ENCODE measurements around the gene DOCK8.

DOCK8 gene

DNA sequence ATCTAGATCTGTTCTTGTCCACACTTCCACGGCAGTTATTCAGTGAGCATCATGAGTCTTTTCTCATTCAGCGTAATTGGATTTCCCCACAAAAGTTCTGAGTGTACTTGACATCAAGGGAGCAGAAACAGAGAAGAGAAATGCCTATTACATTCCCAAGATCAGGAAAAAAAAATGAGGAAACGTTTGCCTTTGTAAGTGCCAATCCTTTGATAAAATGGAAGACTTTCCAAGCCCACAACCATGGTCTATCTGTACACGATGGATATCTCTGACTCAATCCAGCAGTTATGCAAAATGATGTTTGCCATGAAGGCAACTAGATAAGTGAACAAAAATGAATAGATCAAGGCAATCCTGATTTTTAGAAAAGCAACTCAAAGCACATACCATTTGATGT, 235.9 kb downstream of the DOCK8 start:
- no peaks in the 10 kb centered on the region for H3K9me3 Mint-ChIP-seq
- peaks cover 94% of the 10 kb centered on the region for H3K36me3 Mint-ChIP-seq (ENCODE audit: low read depth)
- intact Hi-C loops (cut with micrococcal nuclease), result no loop called here
- H3K27ac Mint-ChIP-seq, result no peak overlapping the region
- H3K27me3 Mint-ChIP-seq, result no peaks in the 10 kb centered on the region
- no peak overlapping the region for H3K4me3 Mint-ChIP-seq
- peaks cover 21% of the 10 kb centered on the region for H3K4me1 Mint-ChIP-seq (ENCODE audit: low read depth)

DNA sequence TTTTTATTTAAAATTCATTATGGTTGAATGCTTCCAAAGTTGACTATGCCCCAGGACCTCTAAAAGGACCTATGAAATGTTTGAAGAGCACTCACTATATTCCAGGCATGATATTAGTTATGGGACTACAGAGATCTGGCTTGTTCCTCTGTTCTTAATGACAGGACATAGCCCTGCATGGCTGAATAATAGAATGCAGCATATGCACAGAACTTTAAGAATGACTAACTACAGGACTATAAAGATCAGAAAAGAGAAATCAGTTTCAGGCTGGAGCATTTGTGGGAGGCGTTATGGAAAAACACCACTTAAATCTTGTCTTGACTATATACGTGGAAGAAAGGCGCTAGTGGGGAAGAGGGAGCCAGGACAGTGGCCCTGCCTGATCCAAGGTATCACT, 239.2 kb downstream of the DOCK8 start:
- intact Hi-C loops (cut with micrococcal nuclease), result no loop called here
- Mint-ChIP-seq H3K36me3 (ENCODE audit: low read depth) (peaks cover 98% of the 10 kb centered on the region), H3K9me3 (no peaks in the 10 kb centered on the region), H3K27me3 (no peaks in the 10 kb centered on the region), H3K4me3 (no peak overlapping the region), H3K4me1 (ENCODE audit: low read depth) (peaks cover 5% of the 10 kb centered on the region), H3K27ac (no peak overlapping the region)

DNA sequence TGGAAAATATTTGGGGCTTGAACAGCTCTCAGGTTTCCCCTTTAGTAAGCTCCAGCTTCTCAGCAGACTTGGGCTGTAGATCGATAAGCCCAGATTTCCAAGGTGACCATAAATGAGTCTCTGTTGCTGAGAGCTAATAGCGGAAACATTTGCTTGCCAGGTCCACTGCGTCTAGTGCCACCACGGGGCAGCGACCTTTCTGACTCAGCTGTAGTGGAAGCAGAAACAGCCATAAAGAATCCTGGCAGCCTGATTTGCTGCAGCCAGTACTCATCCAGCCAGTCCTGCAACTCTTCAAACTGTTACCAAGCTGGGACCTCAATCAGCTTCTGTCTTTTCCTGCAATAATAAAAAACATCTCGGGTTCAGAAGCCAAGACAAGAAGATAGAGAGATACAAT, 241.7 kb downstream of the DOCK8 start:
- Mint-ChIP-seq H3K27ac (no peak overlapping the region), H3K9me3 (no peaks in the 10 kb centered on the region), H3K27me3 (no peaks in the 10 kb centered on the region), H3K4me1 (ENCODE audit: low read depth) (peaks cover 5% of the 10 kb centered on the region), H3K36me3 (ENCODE audit: low read depth) (peaks cover 79% of the 10 kb centered on the region), H3K4me3 (no peak overlapping the region)
- intact Hi-C loops (cut with micrococcal nuclease), result no loop called here

DNA sequence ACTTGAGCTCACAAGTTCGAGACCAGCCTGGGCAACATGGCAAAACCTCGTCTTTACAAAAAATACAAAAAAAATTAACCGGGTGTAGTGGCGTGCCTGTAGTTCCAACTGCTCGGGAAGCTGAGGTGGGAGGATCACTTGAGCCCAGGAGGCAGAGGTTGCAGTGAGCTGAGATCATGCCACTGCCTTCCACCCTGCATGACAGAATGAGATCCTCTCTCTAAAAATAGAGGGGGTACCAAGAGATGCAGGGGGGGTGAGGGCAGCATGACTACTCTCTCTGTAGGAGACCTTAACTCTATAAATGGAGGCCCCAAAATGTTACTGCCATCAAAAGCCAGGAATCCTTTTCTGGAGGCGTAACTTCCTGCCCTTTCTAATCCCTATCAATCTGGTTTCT, 243.9 kb downstream of the DOCK8 start:
- intact Hi-C loops (cut with micrococcal nuclease), result no loop called here
- no peak overlapping the region for H3K4me3 Mint-ChIP-seq
- H3K36me3 Mint-ChIP-seq (ENCODE audit: low read depth), result peaks cover 81% of the 10 kb centered on the region
- H3K27me3 Mint-ChIP-seq, result no peaks in the 10 kb centered on the region
- H3K4me1 Mint-ChIP-seq (ENCODE audit: low read depth), result no peaks in the 10 kb centered on the region
- no peaks in the 10 kb centered on the region for H3K9me3 Mint-ChIP-seq
- no peak overlapping the region for H3K27ac Mint-ChIP-seq

DNA sequence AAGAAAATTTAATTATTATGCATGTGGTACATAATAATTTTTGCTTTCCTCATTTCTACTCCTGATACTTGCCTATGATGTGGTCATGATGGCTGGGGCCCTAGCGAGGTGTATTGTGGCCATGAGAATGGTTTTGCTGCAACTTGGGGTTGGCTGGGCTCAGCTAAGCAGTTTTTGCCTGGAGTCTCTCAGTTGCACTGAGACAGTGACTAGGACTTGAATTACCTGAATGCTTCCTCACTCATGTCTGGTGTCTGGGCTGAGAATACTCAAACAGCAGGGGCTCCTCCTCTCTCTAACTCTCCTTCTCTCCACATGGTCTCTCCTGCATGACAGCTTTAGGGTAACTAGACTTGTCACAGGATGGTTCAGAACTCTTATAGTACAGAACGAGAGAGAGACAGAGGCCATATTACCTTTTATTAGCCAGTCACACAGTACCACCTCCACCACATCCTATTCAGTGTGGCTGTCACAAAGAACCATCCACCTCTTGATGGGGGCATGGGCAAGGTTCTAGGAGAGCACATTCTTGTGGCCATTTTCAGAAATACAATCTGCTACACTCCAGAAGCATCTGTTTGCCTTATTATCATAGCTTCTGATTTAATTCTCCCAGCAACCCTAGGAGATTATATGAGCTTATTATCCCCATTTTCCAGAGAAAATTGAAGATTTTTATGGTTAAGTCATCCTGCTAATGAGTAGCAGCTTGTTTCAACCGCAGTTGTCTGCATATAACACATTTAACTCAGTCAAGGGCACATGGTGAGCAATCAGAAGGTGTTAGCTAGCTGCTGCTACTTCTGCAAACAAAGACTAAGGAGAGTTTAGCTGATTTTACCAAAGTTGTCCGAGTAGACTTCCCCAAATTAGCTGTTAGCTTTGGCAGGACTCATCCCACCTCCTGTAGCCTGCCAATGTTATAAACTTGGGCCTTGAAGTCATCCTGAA, 245.1 kb downstream of the DOCK8 start:
- Mint-ChIP-seq H3K27ac (no peak overlapping the region), H3K4me1 (ENCODE audit: low read depth) (no peaks in the 10 kb centered on the region), H3K36me3 (ENCODE audit: low read depth) (peaks cover 81% of the 10 kb centered on the region), H3K9me3 (no peaks in the 10 kb centered on the region), H3K4me3 (no peak overlapping the region), H3K27me3 (no peaks in the 10 kb centered on the region)
- intact Hi-C loops (cut with micrococcal nuclease), result no loop called here

DNA sequence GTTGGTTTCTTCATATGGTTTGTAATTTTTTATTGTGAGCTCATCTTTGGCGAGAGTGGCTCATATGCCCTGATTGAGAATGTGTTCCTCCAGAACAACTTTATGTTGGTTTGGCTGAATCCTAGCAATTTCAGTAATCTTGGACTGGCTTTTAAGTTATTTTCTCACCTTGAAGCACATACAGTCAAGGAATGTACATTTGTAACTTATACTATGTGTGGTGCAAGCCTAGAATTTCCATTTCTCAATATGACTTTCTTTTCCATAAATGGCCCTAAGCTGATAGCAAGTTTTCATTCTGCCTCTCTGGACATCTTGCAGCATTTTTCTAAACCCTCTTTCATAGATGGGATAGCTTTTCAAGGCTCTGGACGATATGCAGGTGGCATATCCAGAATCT, 247.5 kb downstream of the DOCK8 start:
- H3K4me3 Mint-ChIP-seq, result no peak overlapping the region

DNA sequence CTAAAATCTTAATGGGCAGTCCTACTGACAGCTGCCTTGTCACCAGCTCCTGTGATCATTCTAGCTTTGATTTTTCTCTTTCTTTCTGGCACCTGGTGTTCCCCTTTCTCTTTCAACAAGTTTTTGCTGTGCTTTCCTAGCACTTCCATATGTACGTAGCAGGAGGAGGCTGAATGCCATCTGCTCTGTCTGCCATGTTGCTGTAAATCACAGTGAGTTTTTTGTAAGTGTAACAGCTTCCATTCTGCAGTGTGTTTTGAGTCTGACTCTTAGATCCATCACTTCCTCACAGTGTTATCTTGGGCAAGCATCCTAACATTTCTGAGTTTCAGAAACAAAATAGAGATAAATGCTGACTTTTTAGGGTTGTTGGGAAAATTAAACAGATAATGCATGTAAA, 247.9 kb downstream of the DOCK8 start:
- H3K4me3 Mint-ChIP-seq, result no peak overlapping the region
- no peaks in the 10 kb centered on the region for H3K27me3 Mint-ChIP-seq
- H3K4me1 Mint-ChIP-seq (ENCODE audit: low read depth), result no peaks in the 10 kb centered on the region
- H3K36me3 Mint-ChIP-seq (ENCODE audit: low read depth), result peaks cover 67% of the 10 kb centered on the region
- H3K9me3 Mint-ChIP-seq, result no peaks in the 10 kb centered on the region
- intact Hi-C loops (cut with micrococcal nuclease), result no loop called here
- H3K27ac Mint-ChIP-seq, result peak overlapping the region; percentile 0

More for the DNA sequence above, 247.5 kb downstream of the DOCK8 start:
- H3K9me3 Mint-ChIP-seq, result no peaks in the 10 kb centered on the region
- H3K36me3 Mint-ChIP-seq (ENCODE audit: low read depth), result peaks cover 72% of the 10 kb centered on the region
- intact Hi-C loops (cut with micrococcal nuclease), result no loop called here
- H3K27ac Mint-ChIP-seq, result peak overlapping the region; percentile 0
- H3K4me1 Mint-ChIP-seq (ENCODE audit: low read depth), result no peaks in the 10 kb centered on the region
- no peaks in the 10 kb centered on the region for H3K27me3 Mint-ChIP-seq

DNA sequence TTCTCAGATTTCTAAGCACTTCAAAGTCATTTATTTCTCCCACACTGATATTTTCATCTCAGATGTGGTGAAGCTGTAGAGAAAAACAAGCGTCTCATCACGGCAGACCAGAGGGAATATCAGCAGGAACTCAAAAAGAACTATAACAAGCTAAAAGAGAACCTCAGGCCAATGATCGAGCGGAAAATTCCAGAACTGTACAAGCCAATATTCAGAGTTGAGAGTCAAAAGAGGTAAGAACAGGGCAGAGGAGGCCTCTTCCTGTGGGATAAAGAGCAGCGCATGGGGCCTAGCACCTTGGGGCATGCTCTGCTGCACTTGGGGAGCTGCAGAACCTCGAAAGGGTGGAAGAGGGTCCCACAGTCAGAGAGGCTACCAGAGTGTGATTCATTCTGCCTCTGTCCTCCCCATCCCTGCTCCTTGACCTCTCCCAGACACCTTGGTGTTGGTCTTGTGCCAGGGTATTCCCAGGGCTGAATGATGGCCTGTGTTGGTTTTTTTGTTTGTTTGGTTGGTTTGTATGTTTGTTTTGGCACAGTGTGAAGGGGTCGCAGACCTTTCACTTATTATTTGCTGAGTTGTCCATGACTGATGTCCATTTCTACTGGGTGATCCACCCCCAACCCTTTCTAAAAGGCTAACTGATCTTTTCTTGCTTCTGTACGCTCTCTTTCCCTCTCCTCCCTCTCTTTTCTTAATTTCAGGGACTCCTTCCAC, 248.9 kb downstream of the DOCK8 start:
- no peaks in the 10 kb centered on the region for H3K27me3 Mint-ChIP-seq
- H3K4me1 Mint-ChIP-seq (ENCODE audit: low read depth), result peaks cover 5% of the 10 kb centered on the region
- peak overlapping the region; percentile 49 for H3K27ac Mint-ChIP-seq
- peaks cover 57% of the 10 kb centered on the region for H3K36me3 Mint-ChIP-seq (ENCODE audit: low read depth)
- H3K4me3 Mint-ChIP-seq, result no peak overlapping the region
- intact Hi-C loops (cut with micrococcal nuclease), result no loop called here
- no peaks in the 10 kb centered on the region for H3K9me3 Mint-ChIP-seq

DNA sequence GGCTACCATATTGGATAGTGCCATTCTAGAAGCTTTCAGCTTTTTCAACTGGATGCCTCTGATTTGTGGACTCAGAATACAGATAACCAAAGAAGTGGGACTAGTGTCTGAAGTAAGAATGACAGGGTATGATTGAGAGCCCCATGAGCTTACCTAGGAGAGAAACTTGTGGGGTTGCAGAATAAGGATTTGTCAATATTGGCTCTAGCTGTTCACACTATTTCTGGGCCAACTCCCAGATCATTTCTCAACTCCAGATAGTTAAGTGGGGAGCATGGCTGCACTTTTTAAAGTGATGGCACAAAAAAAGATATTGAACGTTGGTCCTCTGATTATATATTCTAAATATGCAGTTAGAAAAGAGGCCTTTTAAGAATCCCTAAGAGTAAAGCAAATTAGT, 252.1 kb downstream of the DOCK8 start:
- no peak overlapping the region for H3K27ac Mint-ChIP-seq
- no peak overlapping the region for H3K4me3 Mint-ChIP-seq
- H3K36me3 Mint-ChIP-seq (ENCODE audit: low read depth), result peaks cover 51% of the 10 kb centered on the region
- H3K27me3 Mint-ChIP-seq, result no peaks in the 10 kb centered on the region
- peaks cover 31% of the 10 kb centered on the region for H3K4me1 Mint-ChIP-seq (ENCODE audit: low read depth)
- no peaks in the 10 kb centered on the region for H3K9me3 Mint-ChIP-seq
- intact Hi-C loops (cut with micrococcal nuclease), result no loop called here

DNA sequence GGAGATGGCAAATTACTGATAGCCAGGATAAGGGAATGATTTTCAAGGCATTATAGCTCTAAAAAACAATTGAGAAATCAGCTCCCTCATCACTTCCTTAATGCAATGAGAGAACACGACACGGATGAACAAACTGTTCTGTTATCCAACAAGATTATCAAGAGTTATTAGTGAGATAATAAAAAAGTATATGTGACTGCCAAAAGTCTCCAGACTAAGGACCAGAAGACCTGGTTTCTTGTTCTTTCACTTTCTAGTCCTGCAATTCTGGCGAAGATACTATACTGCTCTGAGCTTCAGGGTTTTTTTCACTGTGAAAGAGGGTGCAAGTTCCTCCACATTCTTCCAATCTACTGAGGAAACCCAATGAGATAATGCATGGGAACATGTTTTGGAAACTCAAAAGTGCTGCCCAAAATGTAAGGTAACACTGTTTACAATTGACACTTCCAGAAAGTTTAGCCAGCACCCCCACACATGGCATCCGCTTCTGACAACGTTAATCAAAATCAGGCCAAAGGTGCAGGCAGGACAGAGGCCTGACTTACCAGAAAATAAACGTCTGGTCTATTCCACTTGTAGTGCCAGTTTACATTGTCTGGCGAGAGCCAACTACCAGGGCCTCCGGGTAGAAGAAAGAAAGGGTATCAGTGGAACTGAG, 254.2 kb downstream of the DOCK8 start:
- H3K9me3 Mint-ChIP-seq, result no peaks in the 10 kb centered on the region
- H3K27me3 Mint-ChIP-seq, result no peaks in the 10 kb centered on the region
- intact Hi-C loops (cut with micrococcal nuclease), result no loop called here
- peaks cover 31% of the 10 kb centered on the region for H3K4me1 Mint-ChIP-seq (ENCODE audit: low read depth)
- H3K36me3 Mint-ChIP-seq (ENCODE audit: low read depth), result peaks cover 29% of the 10 kb centered on the region
- H3K27ac Mint-ChIP-seq, result peak overlapping the region; percentile 70
- peak overlapping the region; percentile 45 for H3K4me3 Mint-ChIP-seq

DNA sequence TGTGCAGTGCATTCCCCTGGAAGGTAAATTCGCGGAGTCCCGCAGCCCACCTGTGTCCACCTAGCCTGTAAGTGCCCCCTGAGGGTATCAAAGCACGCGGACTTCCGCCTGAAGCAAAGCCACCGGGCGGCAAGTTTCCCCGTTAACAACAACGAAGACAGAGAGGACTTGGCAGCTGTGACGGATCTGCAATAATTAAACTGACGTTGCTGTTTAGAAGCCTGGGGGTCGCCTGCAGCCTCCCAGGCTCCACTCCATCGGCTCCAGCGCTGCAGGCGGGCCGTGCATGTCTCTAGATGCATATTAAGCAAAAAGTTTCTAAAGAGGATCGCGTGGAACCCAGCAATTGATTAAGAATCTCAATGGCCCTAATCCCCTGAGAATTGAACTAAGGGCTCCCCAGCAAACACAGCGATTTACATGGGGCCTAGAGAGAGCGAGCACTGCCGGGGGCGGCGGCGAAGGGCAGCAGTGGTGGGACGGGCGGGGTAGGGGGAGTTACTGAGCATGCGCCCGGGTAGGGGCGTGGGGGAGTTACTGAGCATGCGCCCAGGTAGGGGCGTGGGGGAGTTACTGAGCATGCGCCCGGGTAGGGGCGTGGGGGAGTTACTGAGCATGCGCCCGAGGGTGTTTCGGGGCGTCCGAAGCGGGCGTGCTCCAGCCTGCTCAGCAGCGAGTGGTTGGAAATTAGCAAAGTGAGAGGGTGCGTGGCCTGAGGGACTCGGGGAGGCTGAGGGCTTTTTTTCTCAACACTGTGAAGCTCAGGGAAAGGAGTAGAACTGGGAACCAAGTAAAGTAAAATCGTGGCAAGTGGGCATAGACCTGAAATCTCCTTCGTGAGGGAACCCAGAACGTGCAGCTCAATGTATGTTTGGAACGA, 255.2 kb downstream of the DOCK8 start:
- intact Hi-C loops (cut with micrococcal nuclease), result no loop called here
- H3K27ac Mint-ChIP-seq, result peak overlapping the region; percentile 70
- H3K4me1 Mint-ChIP-seq (ENCODE audit: low read depth), result peaks cover 31% of the 10 kb centered on the region
- H3K9me3 Mint-ChIP-seq, result no peaks in the 10 kb centered on the region
- H3K4me3 Mint-ChIP-seq, result peak overlapping the region; percentile 81
- no peaks in the 10 kb centered on the region for H3K27me3 Mint-ChIP-seq
- H3K36me3 Mint-ChIP-seq (ENCODE audit: low read depth), result peaks cover 19% of the 10 kb centered on the region

DNA sequence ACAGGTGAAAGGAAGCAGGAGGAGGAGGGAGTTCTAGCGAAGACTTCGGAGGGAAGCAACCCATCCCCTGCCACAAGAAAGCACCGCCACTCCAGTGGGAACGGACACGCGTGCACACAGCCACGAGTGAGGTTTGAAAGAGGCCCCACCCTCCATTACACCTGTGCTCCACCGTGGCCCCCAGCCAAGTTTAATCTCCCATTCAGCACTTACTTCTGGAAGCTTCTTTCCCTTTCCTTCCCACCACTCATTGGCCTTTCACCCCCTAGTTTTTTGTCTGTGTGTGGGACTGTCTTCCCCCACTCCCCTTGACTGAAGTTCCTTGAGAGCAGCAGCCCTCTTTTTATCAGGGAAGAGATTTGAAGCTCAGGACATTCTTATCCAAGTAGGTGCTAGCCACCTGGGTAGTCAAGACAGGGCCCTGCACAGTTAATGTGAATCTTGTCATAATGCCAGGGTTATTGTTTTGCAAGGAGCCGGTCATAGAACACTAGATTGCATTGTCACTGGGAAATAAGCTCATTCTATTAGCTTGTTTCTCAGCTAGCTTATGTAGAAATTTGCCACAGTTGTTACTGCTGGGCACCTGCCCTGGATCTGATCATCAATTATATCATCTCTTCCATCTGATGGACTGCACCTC, 256.0 kb downstream of the DOCK8 start:
- intact Hi-C loops (cut with micrococcal nuclease), result no loop called here
- H3K4me1 Mint-ChIP-seq (ENCODE audit: low read depth), result peaks cover 31% of the 10 kb centered on the region
- H3K27me3 Mint-ChIP-seq, result no peaks in the 10 kb centered on the region
- peaks cover 12% of the 10 kb centered on the region for H3K36me3 Mint-ChIP-seq (ENCODE audit: low read depth)
- H3K4me3 Mint-ChIP-seq, result peak overlapping the region; percentile 81
- H3K9me3 Mint-ChIP-seq, result no peaks in the 10 kb centered on the region
- H3K27ac Mint-ChIP-seq, result peak overlapping the region; percentile 70

DNA sequence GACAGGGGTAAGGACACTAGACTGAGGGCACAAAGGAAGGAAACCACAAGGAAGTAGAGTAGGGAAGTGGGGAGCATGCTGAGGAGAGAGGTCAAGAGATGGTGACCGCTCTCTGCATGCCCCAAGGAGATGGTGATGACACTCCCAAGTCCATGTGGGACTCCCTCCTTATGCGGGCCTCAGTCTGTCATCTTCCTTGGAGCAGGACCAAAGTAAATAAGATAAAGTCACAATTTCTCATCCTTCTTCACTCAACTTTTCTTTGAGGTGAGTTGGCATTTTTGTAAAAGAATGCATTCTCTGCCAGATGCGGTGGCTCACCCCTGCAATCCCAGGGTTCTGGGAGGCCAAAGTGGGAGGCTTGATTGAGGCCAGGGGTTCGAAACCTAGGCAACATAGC, 256.7 kb downstream of the DOCK8 start:
- no peaks in the 10 kb centered on the region for H3K9me3 Mint-ChIP-seq
- H3K4me3 Mint-ChIP-seq, result no peak overlapping the region
- H3K36me3 Mint-ChIP-seq (ENCODE audit: low read depth), result peaks cover 7% of the 10 kb centered on the region
- peaks cover 31% of the 10 kb centered on the region for H3K4me1 Mint-ChIP-seq (ENCODE audit: low read depth)
- H3K27ac Mint-ChIP-seq, result peak overlapping the region; percentile 70
- intact Hi-C loops (cut with micrococcal nuclease), result no loop called here
- H3K27me3 Mint-ChIP-seq, result no peaks in the 10 kb centered on the region

Data from dendritic cell treated with granulocyte-macrophage colony-stimulating factor and Interleukin-4, amounts not matched to agents 40 ng/mL and 50 ng/mL, for 4 days (primary cell).